Measurements from ENCODE around the gene IL1RAPL1.

- TF ChIP-seq, protein P1, sequence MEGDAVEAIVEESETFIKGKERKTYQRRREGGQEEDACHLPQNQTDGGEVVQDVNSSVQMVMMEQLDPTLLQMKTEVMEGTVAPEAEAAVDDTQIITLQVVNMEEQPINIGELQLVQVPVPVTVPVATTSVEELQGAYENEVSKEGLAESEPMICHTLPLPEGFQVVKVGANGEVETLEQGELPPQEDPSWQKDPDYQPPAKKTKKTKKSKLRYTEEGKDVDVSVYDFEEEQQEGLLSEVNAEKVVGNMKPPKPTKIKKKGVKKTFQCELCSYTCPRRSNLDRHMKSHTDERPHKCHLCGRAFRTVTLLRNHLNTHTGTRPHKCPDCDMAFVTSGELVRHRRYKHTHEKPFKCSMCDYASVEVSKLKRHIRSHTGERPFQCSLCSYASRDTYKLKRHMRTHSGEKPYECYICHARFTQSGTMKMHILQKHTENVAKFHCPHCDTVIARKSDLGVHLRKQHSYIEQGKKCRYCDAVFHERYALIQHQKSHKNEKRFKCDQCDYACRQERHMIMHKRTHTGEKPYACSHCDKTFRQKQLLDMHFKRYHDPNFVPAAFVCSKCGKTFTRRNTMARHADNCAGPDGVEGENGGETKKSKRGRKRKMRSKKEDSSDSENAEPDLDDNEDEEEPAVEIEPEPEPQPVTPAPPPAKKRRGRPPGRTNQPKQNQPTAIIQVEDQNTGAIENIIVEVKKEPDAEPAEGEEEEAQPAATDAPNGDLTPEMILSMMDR (IDR thresholded peaks at IDR 0.05), result no peak
- TF ChIP-seq POLR2A (IDR thresholded peaks at IDR 0.05), result no peak
These were observed 810.3 kb downstream of the IL1RAPL1 start for GRCh38 chrX:29397506-29397905.

All from tibial nerve (tissue), 3 donors.